ENCODE data around the gene FOXJ3.

GRCh38 chr1:42142894-42143675 is 191.9 kb downstream of the FOXJ3 start:
- TF ChIP-seq CTCF (IDR thresholded peaks at IDR 0.05; ENCODE audit: insufficient read depth, low read length, poor library complexity, severe bottlenecking) (no peak), EZH2phosphoT487 (conservative IDR thresholded peaks at IDR 0.05; ENCODE audit: low read length) (no peak)

All from SU-DHL-6 (cell line).